GM21367 (cell line): ENCODE data around the gene PLEKHG1.

Experiments used
- ATAC-seq: cut with Tn5 transposase; IDR thresholded peaks from one replicate; pipeline ENCODE4 v1.9.1; 2021; ENCODE audit not compliant: unreplicated experiment

PLEKHG1 gene

DNA sequence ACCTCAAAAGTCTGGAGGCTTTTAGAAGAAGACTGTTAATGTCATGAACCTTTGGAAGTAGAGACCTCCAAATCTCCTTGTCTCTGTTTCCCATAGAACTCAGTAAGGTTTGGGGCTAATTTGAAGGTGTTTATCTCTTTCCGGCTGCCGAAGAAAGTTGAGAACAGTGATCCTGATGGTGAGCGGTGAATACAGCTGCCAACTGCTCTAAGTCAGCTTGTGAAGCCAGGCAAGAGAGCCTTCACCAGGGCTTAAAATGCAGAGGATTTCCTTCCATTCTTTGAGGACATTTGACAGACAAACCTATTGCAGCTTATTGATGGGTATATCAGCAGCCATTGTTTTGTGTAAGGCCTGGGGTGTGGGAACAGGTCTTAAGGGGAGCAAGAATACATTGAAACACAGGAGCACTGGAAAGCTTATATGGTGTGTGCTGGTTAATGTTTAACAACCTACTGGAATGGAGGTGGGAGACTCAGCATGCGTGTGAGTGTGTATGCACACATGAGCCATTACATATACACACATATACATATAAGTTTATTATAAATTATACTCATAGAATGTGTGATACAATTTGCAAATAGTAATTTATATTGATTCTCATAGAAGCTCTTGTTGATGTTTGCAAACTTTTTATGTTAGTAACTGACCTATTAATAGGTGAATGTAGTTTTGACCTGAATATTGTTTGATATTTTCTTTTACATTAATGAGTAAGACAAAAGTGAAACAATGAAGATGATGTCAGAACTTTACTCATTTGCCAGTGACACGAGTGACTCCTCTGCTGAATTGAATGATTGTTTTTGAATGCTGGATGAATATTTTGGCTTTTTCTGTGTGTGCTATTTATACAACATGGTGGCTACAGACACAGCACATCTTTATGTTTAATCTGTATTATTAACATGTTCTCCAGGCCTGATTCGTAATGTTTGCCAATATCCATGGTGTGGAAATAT lies 18.1 kb downstream of the PLEKHG1 start:
- no peak for ATAC-seq

DNA sequence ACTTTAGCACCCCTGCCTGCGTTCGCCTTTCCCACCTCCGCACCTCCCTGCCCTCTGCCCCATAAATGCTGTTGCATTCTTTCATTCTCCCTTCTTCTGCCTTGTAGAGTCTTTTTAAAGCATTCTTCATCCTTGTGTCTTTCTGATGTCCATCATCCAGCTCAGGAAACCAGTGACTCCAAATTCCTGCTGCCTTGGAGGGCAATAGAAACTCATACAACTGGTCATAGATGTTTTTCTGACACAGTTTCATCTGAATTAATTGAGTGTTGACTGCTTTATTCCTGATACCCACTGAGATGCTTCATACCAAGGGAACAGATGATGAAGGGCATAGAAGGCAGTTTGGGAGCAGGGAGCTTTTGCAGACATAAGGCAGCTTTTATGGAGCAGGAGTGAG lies 19.6 kb downstream of the PLEKHG1 start:
- no peak for ATAC-seq

DNA sequence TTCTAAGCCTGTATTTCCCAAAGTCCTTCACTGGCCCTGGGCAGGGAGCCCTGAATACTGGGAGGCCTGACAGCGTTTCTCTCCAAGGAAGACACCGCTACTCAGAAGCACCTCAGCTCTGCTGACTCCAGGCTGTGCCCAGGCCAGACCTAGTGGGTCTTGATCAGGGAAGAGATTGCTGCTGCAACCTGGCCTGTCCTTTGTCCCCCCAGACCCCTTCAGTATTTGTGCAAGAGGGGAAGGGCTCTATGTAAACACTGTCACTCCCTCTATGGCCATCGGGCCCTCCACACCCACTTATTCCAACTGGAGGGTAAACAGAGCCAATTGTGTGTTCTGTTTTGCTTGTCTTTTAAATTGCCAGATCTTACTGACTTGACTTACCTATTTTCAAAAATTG lies 20.6 kb downstream of the PLEKHG1 start:
- ATAC-seq = no peak

DNA sequence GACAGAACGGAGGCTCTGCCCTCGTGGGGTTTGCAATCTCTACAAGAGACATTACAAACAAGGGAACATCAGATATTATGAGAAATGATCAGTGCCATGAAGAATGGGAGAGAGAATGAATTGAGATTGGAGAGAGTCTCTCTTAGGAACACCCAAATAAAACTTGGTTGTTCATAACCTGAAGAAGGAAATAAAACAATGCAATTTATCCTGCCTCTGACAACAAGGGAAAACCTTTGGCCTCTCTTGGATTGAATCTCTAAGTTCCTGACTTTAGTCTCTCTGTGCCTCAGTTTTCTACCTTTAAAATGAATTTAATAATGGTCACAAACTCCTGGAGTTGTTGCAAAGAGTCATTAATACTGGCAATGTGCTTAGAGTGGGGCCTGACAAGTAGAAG lies 21.1 kb downstream of the PLEKHG1 start:
- no peak for ATAC-seq

- ATAC-seq = no peak
These were observed 22.8 kb downstream of the PLEKHG1 start for GRCh38 chr6:150622476-150622875.

DNA sequence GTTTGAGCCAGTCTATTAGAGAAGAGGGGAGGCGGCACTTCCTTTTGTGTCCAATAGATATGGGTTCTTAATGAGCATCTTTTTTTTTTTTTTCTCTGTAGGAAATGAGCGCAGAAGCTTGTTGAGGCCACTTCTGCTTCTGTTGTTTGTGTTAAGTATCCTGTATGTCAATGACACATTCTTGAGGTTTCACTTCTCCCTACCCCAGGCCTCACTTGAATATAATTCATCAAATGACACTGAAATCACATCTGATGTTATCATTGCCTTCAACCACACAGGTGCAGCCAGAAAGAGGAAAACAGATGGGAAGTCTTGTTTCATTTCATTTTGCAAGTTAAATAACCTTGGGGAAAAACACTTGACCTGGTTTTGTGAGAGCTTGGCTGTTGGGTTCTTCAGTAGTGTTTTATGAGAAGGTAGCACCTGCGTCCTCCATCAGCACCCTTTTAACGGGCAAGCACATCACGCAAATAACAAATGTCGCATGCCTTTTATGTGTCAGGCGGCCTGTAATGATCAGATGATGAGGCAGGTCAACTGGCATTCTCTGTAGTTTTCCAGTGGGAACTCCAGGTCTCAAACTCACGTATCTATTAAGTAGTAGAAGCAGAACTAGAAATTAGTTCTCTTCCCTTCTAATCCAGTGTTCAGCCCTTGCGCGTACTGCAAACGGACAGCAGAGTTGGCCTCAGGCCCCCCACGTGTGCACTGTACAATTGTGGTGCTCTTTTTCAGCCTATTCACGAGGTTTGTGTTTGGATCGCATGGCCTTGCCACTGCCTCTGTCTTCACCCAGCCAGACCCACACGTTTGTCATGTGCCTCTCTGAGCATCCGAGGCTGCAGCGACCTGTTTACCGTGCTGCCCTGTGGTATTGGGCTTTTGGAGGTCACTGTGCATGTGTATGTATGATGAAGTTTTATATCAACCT lies 23.5 kb downstream of the PLEKHG1 start:
- ATAC-seq = peak; percentile 97

DNA sequence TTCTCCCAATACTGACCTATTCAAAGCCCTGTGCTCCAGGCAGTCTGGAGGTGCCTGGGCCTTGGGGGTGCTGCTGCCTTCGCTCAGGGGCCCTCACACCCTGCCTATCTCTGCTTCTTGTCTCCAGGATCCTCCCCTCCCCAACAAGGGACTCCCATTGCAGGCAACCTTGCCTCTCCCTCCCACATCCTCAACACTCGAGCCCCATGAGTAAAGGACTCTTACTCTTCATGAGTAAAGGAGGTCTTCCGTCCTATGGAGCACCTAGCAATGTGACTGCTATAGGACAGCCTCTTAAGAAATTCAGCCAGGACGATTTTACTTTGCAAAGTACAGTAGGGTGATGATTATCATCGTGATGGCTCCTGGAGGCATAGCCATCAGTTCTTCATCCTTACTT lies 24.5 kb downstream of the PLEKHG1 start:
- ATAC-seq = no peak

GRCh38 chr6:150625927-150626326 lies 26.2 kb downstream of the PLEKHG1 start:
- no peak for ATAC-seq

GRCh38 chr6:150627154-150627553 lies 27.5 kb downstream of the PLEKHG1 start:
- no peak for ATAC-seq

GRCh38 chr6:150627585-150628025 lies 27.9 kb downstream of the PLEKHG1 start:
- ATAC-seq = no peak

- no peak for ATAC-seq
These were observed 29.2 kb downstream of the PLEKHG1 start for GRCh38 chr6:150628908-150629307.

DNA sequence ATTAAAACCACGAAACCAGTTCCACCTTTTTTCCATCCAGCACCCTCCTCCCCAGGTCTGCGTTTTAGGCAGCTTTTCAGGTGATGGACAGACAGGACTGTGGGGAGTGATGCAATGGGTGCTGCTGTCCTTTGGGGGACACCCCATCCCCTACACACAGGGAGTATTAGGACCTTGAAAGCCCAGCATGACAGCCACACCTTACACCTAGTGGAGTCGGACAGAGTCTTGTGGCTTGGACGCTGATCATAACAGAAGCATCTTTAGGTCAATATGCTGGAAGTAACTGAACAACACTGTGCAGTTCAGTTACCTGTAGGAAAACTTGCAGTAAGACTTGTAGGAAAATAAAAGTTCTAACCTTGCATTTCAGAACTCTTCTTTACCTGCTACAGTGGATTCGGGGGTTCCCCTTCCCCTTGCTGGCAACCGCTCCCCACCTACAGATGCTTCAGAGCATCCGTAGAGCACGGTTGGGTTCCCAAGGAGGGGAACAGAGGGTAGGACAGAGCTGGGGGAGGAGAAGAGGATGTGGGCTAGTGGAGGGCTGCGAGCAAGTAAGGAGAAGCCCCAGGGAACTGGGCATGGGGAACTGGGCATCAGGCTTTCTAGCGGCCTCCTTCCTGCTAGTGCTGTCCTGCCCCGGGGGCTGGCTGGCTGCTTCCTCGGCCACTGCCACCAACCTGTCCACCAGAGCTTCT lies 31.7 kb downstream of the PLEKHG1 start:
- no peak for ATAC-seq

GRCh38 chr6:150631984-150632642 lies 32.4 kb downstream of the PLEKHG1 start:
- no peak for ATAC-seq

- peak; percentile 43 for ATAC-seq
These were observed 33.2 kb downstream of the PLEKHG1 start for GRCh38 chr6:150632785-150633485.

GRCh38 chr6:150633486-150633834 lies 33.8 kb downstream of the PLEKHG1 start:
- ATAC-seq = no peak

GRCh38 chr6:150634176-150634963 lies 34.7 kb downstream of the PLEKHG1 start:
- no peak for ATAC-seq

GRCh38 chr6:150634964-150635292 lies 35.2 kb downstream of the PLEKHG1 start:
- no peak for ATAC-seq

DNA sequence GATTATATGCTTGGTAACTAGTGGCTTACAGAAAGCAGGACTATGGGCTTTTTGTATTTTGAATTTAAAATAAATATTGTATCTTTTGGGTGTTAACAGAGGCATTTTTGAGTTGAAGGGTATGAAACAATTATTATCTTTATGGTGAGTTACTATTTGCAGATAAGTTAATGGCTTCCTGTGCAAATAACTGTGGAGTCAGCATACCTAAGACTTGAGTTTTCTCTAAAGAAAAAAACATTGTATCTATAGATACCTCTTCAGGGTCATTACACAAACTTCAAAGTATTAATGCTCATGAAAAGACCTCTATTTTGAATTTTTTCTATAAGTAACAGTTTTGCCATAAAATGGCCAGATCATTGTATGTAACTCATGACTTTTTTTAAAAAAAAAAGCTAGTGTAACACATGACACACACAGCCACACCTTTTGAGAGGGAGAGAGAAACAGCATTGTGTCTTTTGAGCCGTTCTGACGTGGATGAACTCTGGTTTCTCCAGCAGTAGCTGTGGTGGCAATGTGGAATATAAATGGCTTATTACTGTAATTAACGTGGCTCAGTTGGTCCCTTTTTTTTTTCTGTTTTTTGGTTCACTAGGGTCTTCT lies 36.3 kb downstream of the PLEKHG1 start:
- no peak for ATAC-seq

- ATAC-seq = no peak
These were observed 37.1 kb downstream of the PLEKHG1 start for GRCh38 chr6:150636808-150637207.
